Stimulated activated CD4-positive, alpha-beta T cell treated with anti-CD3 and anti-CD28 coated beads, Interleukin-15, amount 100 ng/mL, for 1 hour (primary cell): Measurements from ENCODE around the gene APPL2.

Experiments used
- DNase-seq, 2 donors: peaks; one replicate each; pipeline ENCODE4 v3.0.0-alpha.2; 2020; ENCODE audit warnings: low read depth in 1 of 2, low spot score in 1 of 2

APPL2 gene

GRCh38 chr12:105235732-105236476 is at the start of gene APPL2:
APPL2 (minus strand) TSS chr12:105236174; CDS start chr12:105236012, 162 bp downstream.
- peak; percentile 63 to 73 for DNase-seq

DNA sequence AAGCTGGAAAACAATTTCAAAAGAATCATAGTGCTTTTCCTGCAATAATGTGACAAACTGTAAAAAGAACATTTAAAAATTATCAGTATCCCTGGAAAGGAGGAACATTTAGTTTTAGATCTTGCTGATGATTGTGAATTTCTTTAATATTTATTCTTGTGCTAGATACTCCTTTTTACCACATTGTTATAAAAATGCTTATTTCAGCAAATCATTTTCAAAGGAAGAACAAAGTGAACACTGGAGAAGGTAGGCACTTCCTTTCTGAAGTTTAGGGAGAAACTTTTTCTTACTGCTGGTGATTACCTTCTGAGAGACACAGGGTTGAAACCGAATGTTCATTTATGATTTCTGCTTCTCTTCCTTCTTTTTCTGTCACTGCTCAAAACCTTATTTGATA is 49.4 kb upstream of the APPL2 start:
- DNase-seq, result no peak

GRCh38 chr12:105281694-105282049 is 45.7 kb upstream of the APPL2 start:
- no peak for DNase-seq

GRCh38 chr12:105280966-105281693 is 45.2 kb upstream of the APPL2 start:
- no peak for DNase-seq

DNA sequence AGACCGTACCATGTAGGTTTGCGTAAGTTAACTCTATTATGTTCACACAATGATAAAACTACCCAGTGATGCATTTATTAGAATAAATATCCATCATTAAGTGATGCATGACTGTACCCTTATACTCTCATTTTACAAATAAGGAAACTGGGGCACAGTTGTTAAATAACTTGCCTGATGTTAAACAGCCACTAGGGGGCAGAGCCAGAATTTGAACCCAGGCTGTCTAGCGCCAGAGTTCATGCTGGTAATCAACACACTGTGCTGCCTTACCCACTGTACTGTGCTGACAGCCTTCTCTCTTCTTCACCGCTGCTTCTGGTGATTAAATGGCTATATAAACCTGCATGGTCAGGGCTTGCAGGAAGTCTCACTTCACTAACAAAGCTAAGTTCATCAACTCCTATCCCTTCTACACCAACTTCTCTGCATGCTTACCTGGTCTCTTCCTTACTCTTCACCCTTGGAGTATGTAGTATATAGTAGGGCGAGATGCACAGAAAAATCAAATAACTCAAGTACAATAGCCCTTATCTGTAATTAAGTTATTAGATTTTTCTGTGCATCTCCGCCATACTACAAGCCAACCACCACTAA is 43.6 kb upstream of the APPL2 start:
- no peak for DNase-seq

- DNase-seq, result no peak
Observed at GRCh38 chr12:105278043-105278697, 42.2 kb upstream of the APPL2 start.

DNA sequence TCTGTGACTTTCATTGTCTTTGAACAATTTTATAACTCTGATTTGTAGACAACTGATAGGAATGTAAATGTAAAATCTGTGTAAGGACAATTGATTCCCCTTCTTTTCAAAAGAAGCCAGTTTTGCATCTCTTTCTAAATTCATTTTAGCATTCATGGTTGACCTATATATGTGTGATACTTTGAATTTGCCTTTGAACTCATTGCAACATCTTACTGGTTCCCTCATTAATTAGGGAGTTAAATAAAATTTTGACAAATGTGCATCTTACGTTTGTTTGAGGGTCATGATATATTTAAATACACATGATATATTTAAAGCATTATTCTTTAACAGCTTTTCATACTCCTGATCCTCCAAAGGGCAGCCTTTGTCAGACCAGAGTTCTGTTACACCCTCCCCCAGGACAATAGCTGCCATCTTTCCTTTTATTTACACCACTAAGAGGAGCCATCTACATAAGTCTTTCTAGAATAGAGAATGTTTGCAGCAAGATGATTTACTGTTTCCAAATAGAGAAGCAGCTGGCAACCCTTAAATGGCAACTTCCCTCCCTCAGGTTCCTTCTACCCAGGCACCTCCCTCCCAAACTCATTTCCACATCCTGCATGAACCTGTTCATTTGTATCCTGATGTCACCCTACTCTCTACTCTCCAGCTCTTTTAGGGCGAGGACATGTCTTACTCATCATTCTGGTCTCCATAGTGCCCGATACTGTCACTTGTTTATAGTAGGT is 40.2 kb upstream of the APPL2 start:
- no peak for DNase-seq

DNA sequence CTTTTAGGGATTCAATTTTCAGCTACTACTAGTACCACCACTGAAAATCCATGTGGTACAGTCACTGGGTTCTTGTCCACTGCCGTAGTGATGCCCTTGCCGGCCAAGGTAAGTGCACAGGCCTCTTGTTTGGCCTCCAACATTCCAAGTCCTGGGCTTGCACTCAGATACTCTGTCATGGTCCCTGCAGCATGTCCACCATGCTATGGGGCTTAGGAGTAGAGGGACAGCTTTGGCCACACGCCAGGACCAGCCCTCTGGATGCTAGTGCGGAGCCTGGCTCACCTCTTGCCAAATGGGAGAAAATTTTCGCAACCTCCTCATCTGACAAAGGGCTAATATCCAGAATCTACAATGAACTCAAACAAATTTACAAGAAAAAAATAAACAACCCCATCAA is 38.6 kb upstream of the APPL2 start:
- no peak for DNase-seq

DNA sequence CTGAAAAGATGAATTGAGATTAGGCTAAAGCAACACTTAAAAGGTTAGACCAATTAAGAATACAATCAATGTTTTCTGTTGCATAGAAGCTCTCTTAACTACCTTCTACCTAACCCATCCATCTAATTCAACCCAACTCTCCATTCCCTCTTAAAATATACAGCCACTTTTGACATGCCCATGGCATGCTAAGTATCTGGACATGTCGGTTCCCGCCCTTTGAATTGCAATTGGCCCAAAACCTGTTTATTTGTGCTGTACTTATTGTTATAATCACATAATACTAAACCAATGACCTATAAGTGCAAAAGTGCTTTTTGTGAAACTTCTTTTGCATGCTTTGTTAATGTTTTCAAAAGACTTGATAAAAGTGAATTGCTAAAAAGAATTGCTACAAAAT is 37.6 kb upstream of the APPL2 start:
- DNase-seq, result no peak

DNA sequence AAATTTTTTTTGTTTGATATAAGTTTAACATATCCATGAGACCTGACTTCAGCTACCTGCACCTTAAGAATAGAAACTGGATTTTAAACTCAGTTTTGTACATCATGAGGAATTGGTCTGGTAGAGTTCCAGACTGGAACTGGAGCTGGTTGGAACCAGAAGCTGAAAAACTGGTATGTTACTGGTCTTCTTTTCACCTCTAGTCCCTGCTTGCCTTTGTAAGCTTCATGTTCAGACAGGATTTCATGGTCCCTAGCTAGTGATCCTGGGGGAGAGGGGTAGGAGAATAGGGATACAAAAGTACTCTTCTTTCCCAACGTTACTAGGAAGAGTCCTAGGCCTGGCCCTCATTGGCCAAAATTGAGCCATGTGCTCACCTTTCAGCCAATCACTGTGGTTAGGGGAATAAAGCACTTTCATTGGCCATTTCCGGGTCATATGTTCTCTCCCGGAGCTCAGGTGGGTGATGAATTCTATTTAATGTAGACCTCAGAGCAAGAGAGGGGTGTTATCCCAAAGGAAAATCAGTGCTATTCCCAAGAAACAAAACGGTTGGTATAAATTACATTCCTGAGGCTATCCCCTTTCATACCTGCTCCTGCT is 36.9 kb upstream of the APPL2 start:
- no peak for DNase-seq

DNA sequence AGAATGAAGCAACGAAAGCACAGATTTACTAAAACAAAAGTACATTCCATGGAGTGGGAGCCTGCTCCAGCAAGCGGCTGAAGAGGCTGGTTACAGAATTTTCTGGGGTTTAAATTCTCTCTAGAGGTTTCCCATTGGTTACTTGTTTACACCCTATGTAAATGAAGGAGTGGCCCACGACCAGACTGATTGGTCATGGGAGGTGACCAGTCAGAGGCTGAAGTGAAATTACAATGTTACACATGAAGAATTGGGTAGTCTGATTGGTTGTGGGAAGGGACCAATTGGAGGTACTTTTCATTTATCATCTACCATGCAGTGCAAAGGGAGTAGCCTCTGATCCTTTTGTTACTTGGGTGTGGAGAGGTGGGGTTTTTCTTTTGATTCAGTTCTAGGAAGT is 36.2 kb upstream of the APPL2 start:
- DNase-seq, result no peak

- DNase-seq, result no peak
Observed at GRCh38 chr12:105271364-105271763, 35.4 kb upstream of the APPL2 start.

DNA sequence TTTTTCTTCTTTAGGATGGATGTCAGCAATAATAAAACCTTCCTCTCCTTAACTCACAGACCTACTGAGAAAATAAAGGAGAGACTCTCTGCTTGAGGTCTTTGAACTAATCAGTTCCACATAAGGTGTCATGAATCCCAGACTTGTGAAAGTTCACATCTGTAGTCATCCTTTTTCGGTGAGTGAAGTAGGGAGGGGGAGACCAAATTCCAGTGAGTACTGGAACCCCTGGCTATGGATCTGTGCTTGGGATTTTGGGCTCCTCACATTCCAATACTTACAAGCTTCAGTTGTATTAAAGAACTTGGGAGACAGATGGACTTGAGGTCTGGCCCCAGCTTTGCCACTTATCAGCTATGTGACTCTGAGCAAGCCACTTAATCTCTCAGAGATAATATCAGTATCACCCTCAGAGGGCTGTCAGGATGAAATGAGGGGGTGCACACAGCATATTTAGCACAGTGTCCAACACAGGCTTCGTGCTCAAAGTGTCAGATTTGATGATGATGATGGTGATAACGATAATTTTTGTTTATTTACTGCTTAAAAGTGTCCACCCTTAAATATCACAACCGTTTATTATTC is 34.8 kb upstream of the APPL2 start:
- DNase-seq, result no peak

DNA sequence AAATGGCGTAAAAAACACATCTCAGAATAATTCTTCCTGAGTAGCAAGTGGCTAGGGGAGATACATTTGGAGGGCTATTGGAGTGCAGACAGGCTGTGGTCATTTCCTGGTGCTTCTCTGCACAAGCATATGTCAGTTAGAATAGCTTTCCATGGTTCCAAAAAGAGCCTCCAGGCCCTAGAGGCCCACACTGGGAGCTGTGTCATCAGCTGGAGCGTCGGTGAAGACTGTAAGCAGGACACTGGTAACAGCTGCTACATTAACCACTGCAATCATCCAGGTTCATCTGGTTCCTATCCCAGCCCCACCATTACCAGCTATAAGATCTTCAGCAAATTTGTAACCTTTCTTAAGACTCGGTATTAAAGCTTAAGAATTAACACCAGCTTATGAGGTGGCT is 31.7 kb upstream of the APPL2 start:
- DNase-seq, result no peak

- no peak for DNase-seq
Observed at GRCh38 chr12:105264771-105265170, 28.8 kb upstream of the APPL2 start.

GRCh38 chr12:105262461-105263184 is 26.6 kb upstream of the APPL2 start:
- DNase-seq, result no peak

DNA sequence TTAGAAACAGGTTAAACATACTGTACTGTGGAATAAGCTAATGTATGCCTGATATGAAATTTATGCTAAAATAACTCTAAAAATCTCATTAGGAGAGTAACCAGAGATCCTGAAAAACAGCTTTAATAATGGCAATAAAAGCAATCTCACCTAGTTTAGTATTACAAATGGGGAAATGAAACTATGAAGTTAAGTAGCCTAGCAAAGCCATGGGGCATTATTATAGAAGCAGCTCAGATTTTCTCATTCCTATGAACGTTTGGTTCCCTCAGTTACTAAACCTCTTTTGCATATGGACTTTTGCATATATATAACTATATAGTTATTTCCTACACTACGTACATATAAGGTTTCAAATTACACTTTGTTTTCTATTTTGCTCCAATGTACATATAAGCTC is 25.0 kb upstream of the APPL2 start:
- DNase-seq, result no peak

DNA sequence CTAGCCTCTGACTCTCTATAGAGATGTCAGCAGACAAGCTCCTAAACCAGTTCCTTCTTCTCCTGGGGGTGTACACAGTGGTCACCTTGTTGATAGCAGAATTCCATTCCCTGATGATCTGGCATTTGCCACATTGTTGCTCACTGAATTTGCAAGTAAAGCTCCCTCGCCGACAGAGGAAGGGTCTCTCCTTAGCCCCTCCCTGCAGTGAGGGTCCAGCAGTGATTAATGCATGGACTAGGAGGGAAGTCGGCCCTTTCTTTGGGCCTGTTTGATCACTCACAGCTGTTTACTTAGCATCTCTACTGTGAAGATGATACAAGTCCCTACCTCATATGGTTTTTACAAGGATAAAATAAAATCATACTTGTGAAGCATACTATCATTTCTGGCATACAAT is 23.3 kb upstream of the APPL2 start:
- no peak for DNase-seq

- no peak for DNase-seq
Observed at GRCh38 chr12:105257321-105257728, 21.4 kb upstream of the APPL2 start.

- no peak for DNase-seq
Observed at GRCh38 chr12:105256921-105257320, 20.9 kb upstream of the APPL2 start.
